Activated CD4-positive, alpha-beta T cell treated with anti-CD3 and anti-CD28 coated beads, Interleukin-2, Interleukin-4, amounts not matched to agents 100 ng/mL and 50 ng/mL, durations not matched to agents 16 hours and 8 hours (primary cell): ENCODE results near the gene WNT5A.

Experiments
- DNase-seq: peaks from one replicate; pipeline ENCODE4 v3.0.0-alpha.2; 2020; ENCODE audit warnings: low spot score

The WNT5A gene

GRCh38 chr3:55486857-55487380 is at the start of gene WNT5A:
TSS of gene WNT5A (minus strand) at chr3:55487306. CDS start at chr3:55486985, 321 bp downstream.
- DNase-seq, result no peak

GRCh38 chr3:55534876-55535275 is 47.8 kb upstream of the WNT5A start:
- no peak for DNase-seq

- no peak for DNase-seq
Observed at GRCh38 chr3:55532806-55533205, 45.7 kb upstream of the WNT5A start.

- no peak for DNase-seq
Observed at GRCh38 chr3:55531321-55531720, 44.2 kb upstream of the WNT5A start.

GRCh38 chr3:55527361-55527760 is 40.3 kb upstream of the WNT5A start:
- no peak for DNase-seq

GRCh38 chr3:55526332-55527030 is 39.4 kb upstream of the WNT5A start:
- no peak for DNase-seq

- DNase-seq, result no peak
Observed at GRCh38 chr3:55525436-55525835, 38.3 kb upstream of the WNT5A start.

- no peak for DNase-seq
Observed at GRCh38 chr3:55524565-55525244, 37.6 kb upstream of the WNT5A start.

- no peak for DNase-seq
Observed at GRCh38 chr3:55523471-55523870, 36.4 kb upstream of the WNT5A start.

GRCh38 chr3:55521738-55522421 is 34.8 kb upstream of the WNT5A start:
- no peak for DNase-seq

- DNase-seq, result no peak
Observed at GRCh38 chr3:55521064-55521737, 34.1 kb upstream of the WNT5A start.

GRCh38 chr3:55519019-55519418 is 31.9 kb upstream of the WNT5A start:
- DNase-seq, result no peak

GRCh38 chr3:55518451-55518850 is 31.3 kb upstream of the WNT5A start:
- no peak for DNase-seq

- DNase-seq, result no peak
Observed at GRCh38 chr3:55516392-55517030, 29.4 kb upstream of the WNT5A start.

- DNase-seq, result no peak
Observed at GRCh38 chr3:55515550-55516246, 28.6 kb upstream of the WNT5A start.

- no peak for DNase-seq
Observed at GRCh38 chr3:55514962-55515361, 27.9 kb upstream of the WNT5A start.

GRCh38 chr3:55512571-55513343 is 25.7 kb upstream of the WNT5A start:
- DNase-seq, result no peak

- DNase-seq, result no peak
Observed at GRCh38 chr3:55511895-55512570, 24.9 kb upstream of the WNT5A start.

- no peak for DNase-seq
Observed at GRCh38 chr3:55508335-55508734, 21.2 kb upstream of the WNT5A start.

- DNase-seq, result no peak
Observed at GRCh38 chr3:55507808-55508207, 20.7 kb upstream of the WNT5A start.
